NT2/D1 (cell line): ENCODE measurements around the gene WASHC2A.
"Not testable (repeated sequence)": the region's sequence is repeated elsewhere in the genome, so short reads cannot be mapped to it uniquely, and the experiment has no call there.

ENCODE experiments used
- DNase-seq: peaks from one replicate; pipeline ENCODE4 v3.0.0-alpha.2; 2011; ENCODE audit warnings: low read depth, low spot score
- H3K27me3 ChIP-seq: 2 replicates; pipeline ENCODE4 v1.6.0; 2011; ENCODE audit warnings: mild to moderate bottlenecking; ENCODE audit not compliant: insufficient read length, insufficient read depth
- H3K36me3 ChIP-seq: 2 replicates; pipeline ENCODE4 v1.6.1; 2011; ENCODE audit warnings: mild to moderate bottlenecking, low read length, mixed read lengths; ENCODE audit not compliant: insufficient read depth, insufficient read length
- H3K4me1 ChIP-seq: 2 replicates; pipeline ENCODE4 v1.5.1; 2011; ENCODE audit not compliant: insufficient read depth, insufficient read length
- H3K4me3 ChIP-seq: 2 replicates; pipeline ENCODE4 v1.5.1; 2011; ENCODE audit warnings: low read depth; ENCODE audit not compliant: insufficient read length
- H3K9ac ChIP-seq: 2 replicates; pipeline ENCODE4 v1.6.0; 2011; ENCODE audit warnings: low read depth; ENCODE audit not compliant: insufficient read length
- H3K9me3 ChIP-seq: 2 replicates; pipeline ENCODE4 v1.5.1; 2011; ENCODE audit warnings: mild to moderate bottlenecking, low read length; ENCODE audit not compliant: insufficient read depth
- YY1 ChIP-seq: IDR thresholded peaks from 2 replicates; pipeline ENCODE4 v1.6.1; 2011; ENCODE audit not compliant: insufficient read length, insufficient read depth
- ZNF274 ChIP-seq: IDR thresholded peaks from 2 replicates; pipeline ENCODE4 v1.6.1; 2011; ENCODE audit warnings: mild to moderate bottlenecking, low read depth, low read length

The WASHC2A gene

DNA sequence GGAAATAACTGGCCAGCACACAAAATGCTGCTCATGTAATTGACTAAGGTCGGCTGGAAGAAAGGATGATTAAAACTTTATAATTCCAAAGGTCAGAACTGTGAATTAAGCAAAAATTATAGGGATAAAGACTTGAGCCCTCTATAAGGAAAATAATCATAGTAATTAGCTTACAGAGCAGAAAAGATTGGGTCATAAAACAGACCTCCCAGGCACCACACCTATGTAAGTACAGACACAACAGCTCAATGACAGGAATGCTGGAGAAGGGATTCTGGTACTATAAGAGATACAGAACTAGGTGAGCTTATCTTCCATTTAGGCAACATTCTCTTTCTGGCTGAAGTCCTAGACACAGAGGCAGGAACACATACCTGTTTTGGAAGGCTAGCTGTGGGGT lies 9.0 kb upstream of the WASHC2A start:
- H3K4me3 ChIP-seq, result not testable (repeated sequence)

GRCh38 chr10:50059946-50060345 lies 7.8 kb upstream of the WASHC2A start:
- H3K9me3 ChIP-seq, H3K4me3 ChIP-seq, H3K9ac ChIP-seq, H3K27me3 ChIP-seq, H3K36me3 ChIP-seq, DNase-seq, H3K4me1 ChIP-seq: not testable (repeated sequence)

More for the DNA sequence above, 9.0 kb upstream of the WASHC2A start:
- H3K9ac ChIP-seq, H3K27me3 ChIP-seq, DNase-seq, H3K4me1 ChIP-seq, H3K9me3 ChIP-seq, H3K36me3 ChIP-seq: not testable (repeated sequence)

GRCh38 chr10:50061548-50061947 lies 6.2 kb upstream of the WASHC2A start:
- H3K27me3 ChIP-seq, DNase-seq, H3K9me3 ChIP-seq, H3K36me3 ChIP-seq, H3K4me1 ChIP-seq, H3K9ac ChIP-seq, H3K4me3 ChIP-seq: not testable (repeated sequence)

- Histone ChIP-seq H3K4me1 (no peaks in the 10 kb centered on the region), H3K36me3 (no peaks in the 10 kb centered on the region), H3K9me3 (no peaks in the 10 kb centered on the region), H3K4me3 (no peak overlapping the region), H3K27me3 (no peaks in the 10 kb centered on the region), H3K9ac (no peak overlapping the region)
- TF ChIP-seq ZNF274 (no peak), YY1 (no peak)
- no peak for DNase-seq
Measured at GRCh38 chr10:50063100-50063499, 4.7 kb upstream of the WASHC2A start.

DNA sequence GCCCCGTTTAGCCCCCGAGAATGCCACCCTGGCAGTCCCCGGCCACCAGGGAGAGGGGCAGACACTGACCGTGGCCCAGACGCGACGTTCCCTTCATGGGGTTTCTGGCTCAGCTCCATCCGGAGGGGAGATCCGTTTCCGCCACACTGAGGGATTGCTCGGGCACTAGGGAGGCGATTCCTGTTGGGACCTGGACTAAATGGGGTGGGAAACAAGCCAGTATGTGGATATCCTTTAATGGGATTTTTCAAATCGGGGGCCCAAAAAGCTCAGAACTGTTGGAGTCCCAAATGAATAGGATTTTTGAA lies 552 bp downstream of the WASHC2A start:
- H3K4me3 ChIP-seq, result peak overlapping the region; percentile 11
- DNase-seq, H3K9me3 ChIP-seq, H3K9ac ChIP-seq, H3K4me1 ChIP-seq, H3K27me3 ChIP-seq, H3K36me3 ChIP-seq: not testable (repeated sequence)

DNA sequence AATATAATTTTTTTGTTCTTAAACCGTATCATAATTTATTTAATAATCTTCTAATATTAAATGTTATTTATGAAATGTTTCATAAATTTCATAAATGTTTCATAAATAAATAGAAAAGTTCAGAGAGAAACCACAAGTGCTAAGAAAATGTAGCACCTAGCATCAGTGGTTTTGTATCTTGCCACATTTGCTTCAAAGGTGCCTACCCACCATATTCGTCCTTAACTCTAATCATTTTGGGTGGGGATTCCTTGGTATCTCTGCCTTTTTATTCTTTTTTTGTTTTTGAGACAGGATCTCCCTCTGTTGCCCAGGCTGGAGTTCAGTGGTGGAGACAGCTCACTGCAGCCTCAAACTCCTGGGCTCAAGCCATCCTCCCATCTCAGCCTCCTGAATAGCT lies 7.4 kb downstream of the WASHC2A start:
- H3K36me3 ChIP-seq, DNase-seq, H3K4me3 ChIP-seq, H3K27me3 ChIP-seq, H3K9me3 ChIP-seq, H3K9ac ChIP-seq, H3K4me1 ChIP-seq: not testable (repeated sequence)

GRCh38 chr10:50075544-50075943 lies 7.8 kb downstream of the WASHC2A start:
- not testable (repeated sequence) for H3K4me1 ChIP-seq, H3K9ac ChIP-seq, H3K36me3 ChIP-seq, DNase-seq, H3K27me3 ChIP-seq, H3K9me3 ChIP-seq, H3K4me3 ChIP-seq

GRCh38 chr10:50091304-50091703 lies 23.6 kb downstream of the WASHC2A start:
- not testable (repeated sequence) for H3K9me3 ChIP-seq, H3K9ac ChIP-seq, DNase-seq, H3K4me1 ChIP-seq, H3K4me3 ChIP-seq, H3K36me3 ChIP-seq, H3K27me3 ChIP-seq

DNA sequence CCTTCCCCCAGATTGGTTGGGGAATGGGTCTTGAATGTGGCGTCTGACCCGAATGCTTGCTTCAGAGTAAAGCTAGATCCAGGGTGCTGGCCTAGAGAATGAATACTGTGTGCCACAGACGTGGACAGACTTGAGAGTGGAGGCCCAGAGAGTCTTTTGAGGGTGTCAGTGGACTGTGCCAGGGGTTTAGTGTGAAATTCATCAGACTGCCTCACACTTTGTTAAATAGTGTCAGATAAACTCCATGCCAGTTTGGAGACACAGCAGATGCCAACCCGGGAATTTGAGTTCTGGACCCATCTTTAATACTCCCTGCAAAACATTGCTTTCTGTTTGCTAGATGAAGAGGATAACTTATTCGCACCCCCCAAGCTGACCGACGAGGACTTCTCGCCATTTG lies 25.2 kb downstream of the WASHC2A start:
- H3K4me3 ChIP-seq, DNase-seq, H3K4me1 ChIP-seq, H3K27me3 ChIP-seq, H3K36me3 ChIP-seq, H3K9me3 ChIP-seq, H3K9ac ChIP-seq: not testable (repeated sequence)

DNA sequence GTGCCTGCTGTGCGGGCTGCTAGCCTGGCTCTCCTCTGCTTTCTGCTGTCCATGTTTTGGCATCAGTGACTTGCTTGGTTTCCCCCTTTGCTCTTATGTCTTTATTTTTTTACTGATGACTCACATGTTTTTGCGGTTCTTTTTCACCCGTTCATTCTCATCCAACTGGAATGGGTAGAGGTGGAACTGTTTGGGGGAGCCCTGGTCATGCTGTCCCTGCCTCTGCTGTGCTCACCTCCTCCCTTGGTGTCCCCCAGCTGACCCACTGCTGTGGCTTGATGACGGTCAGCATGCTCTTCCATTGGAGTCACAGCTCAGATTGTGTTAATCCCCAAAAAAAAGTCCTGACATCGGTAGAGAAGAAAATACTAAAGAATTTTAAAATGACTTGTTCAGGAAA lies 26.9 kb downstream of the WASHC2A start:
- H3K9ac ChIP-seq, H3K4me3 ChIP-seq, H3K9me3 ChIP-seq, DNase-seq, H3K4me1 ChIP-seq, H3K36me3 ChIP-seq, H3K27me3 ChIP-seq: not testable (repeated sequence)

- not testable (repeated sequence) for DNase-seq, H3K9ac ChIP-seq, H3K9me3 ChIP-seq, H3K4me1 ChIP-seq, H3K36me3 ChIP-seq, H3K27me3 ChIP-seq, H3K4me3 ChIP-seq
Measured at GRCh38 chr10:50095402-50095801, 27.6 kb downstream of the WASHC2A start.

- not testable (repeated sequence) for H3K27me3 ChIP-seq, H3K9ac ChIP-seq, H3K36me3 ChIP-seq, H3K4me1 ChIP-seq, DNase-seq, H3K4me3 ChIP-seq, H3K9me3 ChIP-seq
Measured at GRCh38 chr10:50096722-50097121, 29.0 kb downstream of the WASHC2A start.
